Right ventricle myocardium inferior (tissue), 1 donor: ENCODE data around the gene KIF17. TPM values are rescaled to one million over a fixed set of nuclear protein-coding genes. Genes with fewer than 3 reads are reported as not detected.

Experiments
- ATAC-seq: fragments of 200-7000 bp; cut with Tn5 transposase; one replicate; pipeline ENCODE4 v1.9.1; 2020; ENCODE audit warnings: mild to moderate bottlenecking, moderate library complexity
- DNase-seq: peaks from one replicate; pipeline ENCODE4 v3.0.0; 2021; ENCODE audit errors: missing footprints
- intact Hi-C: fragments of 100-400 bp; cut with DNase I; formaldehyde crosslinking; loops from one replicate; pipeline ENCODE4 v1.11.0; 2022
- long read RNA-seq: library from polyadenylated mRNA; unstranded; transcript quantifications from one replicate; pipeline ENCODE4 v2.0.0, GENCODE V29; 2021
- total RNA-seq: library from RNA; stranded (reverse); fragmentation: NEBNext Ultra II Directional; extraction: Animal tissue kit (Norgen Biotek cat#: 25700); gene quantifications from one replicate; pipeline ENCODE4 v1.2.1, GENCODE V29; 2021
- donor health status: DM: no; HTN: yes; CAD: no; lungs with severe emphysema.

KIF17 gene
- total RNA-seq: 6.0 TPM
- long read RNA-seq: 0 reads

- ATAC-seq: peak; percentile 80
- peak; percentile 91 for DNase-seq
- intact Hi-C loops: no loop called here
Observed at GRCh38 chr1:20717452-20718342, at the start of gene KIF17. Gene KIF17 (minus strand): TSS chr1:20718007. CDS start chr1:20717706, 301 bp downstream.

GRCh38 chr1:20767271-20767670 lies 49.5 kb upstream of the KIF17 start:
- peak; percentile 65 for ATAC-seq
- intact Hi-C loops: no loop called here
- no peak for DNase-seq

GRCh38 chr1:20763417-20763816 lies 45.6 kb upstream of the KIF17 start:
- intact Hi-C loops: no loop called here
- ATAC-seq (no peak), DNase-seq (no peak)

- DNase-seq (no peak), ATAC-seq (no peak)
- intact Hi-C loops: no loop called here
Observed at GRCh38 chr1:20760322-20760721, 42.5 kb upstream of the KIF17 start.

- ATAC-seq (no peak), DNase-seq (no peak)
- intact Hi-C loops: no loop called here
Observed at GRCh38 chr1:20753589-20753988, 35.8 kb upstream of the KIF17 start.

- ATAC-seq: no peak
- DNase-seq: no peak
- intact Hi-C loops: no loop called here
Observed at GRCh38 chr1:20751462-20751990, 33.7 kb upstream of the KIF17 start.

- intact Hi-C loops: no loop called here
- ATAC-seq (no peak), DNase-seq (no peak)
Observed at GRCh38 chr1:20742671-20743070, 24.9 kb upstream of the KIF17 start.

GRCh38 chr1:20740781-20741180 lies 23.0 kb upstream of the KIF17 start:
- ATAC-seq: no peak
- intact Hi-C loops: no loop called here
- DNase-seq: no peak

GRCh38 chr1:20739225-20739624 lies 21.4 kb upstream of the KIF17 start:
- intact Hi-C loops: no loop called here
- no peak for ATAC-seq
- no peak for DNase-seq

GRCh38 chr1:20735581-20736111 lies 17.8 kb upstream of the KIF17 start:
- ATAC-seq (no peak), DNase-seq (no peak)
- intact Hi-C loops: no loop called here

GRCh38 chr1:20733360-20733975 lies 15.7 kb upstream of the KIF17 start:
- no peak for DNase-seq
- no peak for ATAC-seq
- intact Hi-C loops: loop anchor here (2.0 kb wide), 1 partner anchor 35 kb away; no protein-coding TSS in a partner anchor

- ATAC-seq: peak; percentile 54
- intact Hi-C loops: loop anchor here (2.0 kb wide), 1 partner anchor 34 kb away; no protein-coding TSS in a partner anchor
- no peak for DNase-seq
Observed at GRCh38 chr1:20732588-20733359, 15.0 kb upstream of the KIF17 start, which contains the start of gene SH2D5. Gene SH2D5 (minus strand): TSS chr1:20732703. CDS start chr1:20728044, 4,659 bp downstream.

- ATAC-seq: peak; percentile 83
- intact Hi-C loops: loop anchor here (2.0 kb wide), 1 partner anchor 33 kb away; no protein-coding TSS in a partner anchor
- no peak for DNase-seq
Observed at GRCh38 chr1:20732071-20732587, 14.3 kb upstream of the KIF17 start.

GRCh38 chr1:20731057-20731991 lies 13.5 kb upstream of the KIF17 start:
- no peak for DNase-seq
- ATAC-seq: no peak
- intact Hi-C loops: no loop called here

GRCh38 chr1:20730690-20731056 lies 12.9 kb upstream of the KIF17 start:
- DNase-seq (no peak), ATAC-seq (no peak)
- intact Hi-C loops: no loop called here

- intact Hi-C loops: loop anchor here (5.0 kb wide), 1 partner anchor 208 kb away; no protein-coding TSS in a partner anchor
- DNase-seq (no peak), ATAC-seq (no peak)
Observed at GRCh38 chr1:20729990-20730689, 12.3 kb upstream of the KIF17 start.
